Measurements from ENCODE around the gene DNAJC13. TPM values are rescaled to one million over a fixed set of nuclear protein-coding genes. Genes with fewer than 3 reads are reported as not detected.

DNAJC13 gene
- polyA plus RNA-seq, 1 experiment = 50.5 TPM

- Histone ChIP-seq H3K4me3 (ENCODE audit: low read depth, low read length) (no peak overlapping the region), H3K27ac (ENCODE audit: low read depth, low read length) (no peak overlapping the region), H3K9me3 (ENCODE audit: control insufficient read depth, insufficient read depth, low read length) (no peaks in the 10 kb centered on the region), H3K27me3 (ENCODE audit: control insufficient read depth, insufficient read depth, low read length) (no peaks in the 10 kb centered on the region)
- no peak for TF ChIP-seq CTCF (IDR thresholded peaks at IDR 0.05; ENCODE audit: low read depth, low read length)
- POLR2A ChIA-PET = no interaction called here
- DNase-seq (ENCODE audit: low read depth, low spot score) = no peak
- CTCF ChIA-PET = interaction anchor here (2.6 kb wide), 1 partner anchor 28 kb away, joined by 11 read pairs; no protein-coding TSS in a partner anchor
Measured at GRCh38 chr3:132507657-132508056, 90.4 kb downstream of the DNAJC13 start.

GRCh38 chr3:132509096-132509495 lies 91.8 kb downstream of the DNAJC13 start:
- no peak for DNase-seq (ENCODE audit: low read depth, low spot score)
- POLR2A ChIA-PET = no interaction called here
- Histone ChIP-seq H3K4me3 (ENCODE audit: low read depth, low read length) (no peak overlapping the region), H3K27me3 (ENCODE audit: control insufficient read depth, insufficient read depth, low read length) (no peaks in the 10 kb centered on the region), H3K9me3 (ENCODE audit: control insufficient read depth, insufficient read depth, low read length) (no peaks in the 10 kb centered on the region), H3K27ac (ENCODE audit: low read depth, low read length) (no peak overlapping the region)
- CTCF ChIA-PET = interaction anchor here (5.9 kb wide), 1 partner anchor 27 kb away, joined by 33 read pairs; no protein-coding TSS in a partner anchor
- no peak for TF ChIP-seq CTCF (IDR thresholded peaks at IDR 0.05; ENCODE audit: low read depth, low read length)

GRCh38 chr3:132509506-132509905 lies 92.2 kb downstream of the DNAJC13 start:
- Histone ChIP-seq H3K4me3 (ENCODE audit: low read depth, low read length) (no peak overlapping the region), H3K9me3 (ENCODE audit: control insufficient read depth, insufficient read depth, low read length) (no peaks in the 10 kb centered on the region), H3K27me3 (ENCODE audit: control insufficient read depth, insufficient read depth, low read length) (no peaks in the 10 kb centered on the region), H3K27ac (ENCODE audit: low read depth, low read length) (no peak overlapping the region)
- no peak for TF ChIP-seq CTCF (IDR thresholded peaks at IDR 0.05; ENCODE audit: low read depth, low read length)
- DNase-seq (ENCODE audit: low read depth, low spot score) = no peak
- POLR2A ChIA-PET = no interaction called here
- CTCF ChIA-PET = interaction anchor here (5.9 kb wide), 1 partner anchor 27 kb away, joined by 33 read pairs; no protein-coding TSS in a partner anchor

GRCh38 chr3:132513057-132513456 lies 95.8 kb downstream of the DNAJC13 start:
- DNase-seq (ENCODE audit: low read depth, low spot score) = no peak
- Histone ChIP-seq H3K27ac (ENCODE audit: low read depth, low read length) (no peak overlapping the region), H3K4me3 (ENCODE audit: low read depth, low read length) (no peak overlapping the region), H3K27me3 (ENCODE audit: control insufficient read depth, insufficient read depth, low read length) (no peaks in the 10 kb centered on the region), H3K9me3 (ENCODE audit: control insufficient read depth, insufficient read depth, low read length) (no peaks in the 10 kb centered on the region)
- POLR2A ChIA-PET = no interaction called here
- CTCF ChIA-PET = interaction anchor here (5.9 kb wide), 1 partner anchor 23 kb away, joined by 33 read pairs; no protein-coding TSS in a partner anchor
- no peak for TF ChIP-seq CTCF (IDR thresholded peaks at IDR 0.05; ENCODE audit: low read depth, low read length)

- no peak overlapping the region for H3K4me3 ChIP-seq (ENCODE audit: low read depth, low read length)
- ChIA-PET POLR2A (no interaction called here), CTCF (interaction anchor here (1.0 kb wide), 1 partner anchor 18 kb away, joined by 4 read pairs; no protein-coding TSS in a partner anchor)
- no peak for TF ChIP-seq CTCF (IDR thresholded peaks at IDR 0.05; ENCODE audit: low read depth, low read length)
- H3K27me3 ChIP-seq (ENCODE audit: control insufficient read depth, insufficient read depth, low read length) = no peaks in the 10 kb centered on the region
- H3K27ac ChIP-seq (ENCODE audit: low read depth, low read length) = no peak overlapping the region
- DNase-seq (ENCODE audit: low read depth, low spot score) = no peak
- no peaks in the 10 kb centered on the region for H3K9me3 ChIP-seq (ENCODE audit: control insufficient read depth, insufficient read depth, low read length)
Measured at GRCh38 chr3:132517311-132517710, 100.0 kb downstream of the DNAJC13 start.

All from AG04450 (cell line).